IMR-90 (cell line): ENCODE results near the gene TNFSF12.

ENCODE experiments used
- BHLHE40 ChIP-seq: fragments of 150-350 bp; IDR thresholded peaks from 2 replicates; pipeline ENCODE4 v1.6.1; 2016; ENCODE audit warnings: mild to moderate bottlenecking, low read depth, low read length
- CEBPB ChIP-seq: IDR thresholded peaks from 2 replicates; pipeline ENCODE4 v1.6.1; 2012; ENCODE audit warnings: low read depth, low read length, improper control_type of control experiment
- CHD1 ChIP-seq: IDR thresholded peaks from 2 replicates; pipeline ENCODE4 v1.6.1; 2012; ENCODE audit warnings: low read depth, low read length, improper control_type of control experiment
- CTCF ChIP-seq: conservative IDR thresholded peaks from 2 replicates; pipeline ENCODE4 v1.5.1; 2012; ENCODE audit warnings: mild to moderate bottlenecking, low read depth, low read length, improper control_type of control experiment
- ELK1 ChIP-seq: fragments of 150-350 bp; IDR thresholded peaks from 2 replicates; pipeline ENCODE4 v1.6.1; 2016; ENCODE audit warnings: low read depth, mild to moderate bottlenecking, low read length, moderate library complexity, borderline replicate concordance
- MXI1 ChIP-seq: IDR thresholded peaks from 2 replicates; pipeline ENCODE4 v1.6.1; 2012; ENCODE audit warnings: low read depth, mild to moderate bottlenecking, low read length, moderate library complexity, borderline replicate concordance
- NFE2L2 ChIP-seq: fragments of 150-350 bp; IDR thresholded peaks from 2 replicates; pipeline ENCODE4 v1.6.1; 2016; ENCODE audit warnings: low read depth, mild to moderate bottlenecking, low read length
- POLR2A ChIP-seq: IDR thresholded peaks from 2 replicates; pipeline ENCODE4 v1.6.1; 2012; ENCODE audit warnings: mild to moderate bottlenecking, low read depth, low read length
- RAD21 ChIP-seq: IDR thresholded peaks from 2 replicates; pipeline ENCODE4 v1.6.1; 2012; ENCODE audit warnings: low read length, improper control_type of control experiment
- RCOR1 ChIP-seq: IDR thresholded peaks from 2 replicates; pipeline ENCODE4 v1.6.1; 2012; ENCODE audit warnings: mild to moderate bottlenecking, low read length, improper control_type of control experiment; ENCODE audit not compliant: insufficient replicate concordance
- SMC3 ChIP-seq: fragments of 150-350 bp; IDR thresholded peaks from 2 replicates; pipeline ENCODE4 v1.6.1; 2016; ENCODE audit warnings: low read depth, mild to moderate bottlenecking, antibody characterized with exemption, low read length, moderate library complexity
- USF2 ChIP-seq: fragments of 150-350 bp; IDR thresholded peaks from 2 replicates; pipeline ENCODE4 v1.6.1; 2017; ENCODE audit warnings: mild to moderate bottlenecking, antibody characterized with exemption, low read length, low read depth

GRCh38 chr17:7502171-7502847, 46.5 kb upstream of the TNFSF12 start:
- TF ChIP-seq CTCF (no peak), BHLHE40 (no peak), POLR2A (no peak), SMC3 (no peak), CEBPB (no peak), MXI1 (no peak), RAD21 (no peak), USF2 (no peak), NFE2L2 (no peak), CHD1 (no peak), RCOR1 (no peak), ELK1 (no peak)
